Lower leg skin (tissue), 4 donors: Measurements from ENCODE around the gene GFPT1. TPM values are rescaled to one million over a fixed set of nuclear protein-coding genes. Genes with fewer than 3 reads are reported as not detected.

Experiments
- DNase-seq, 2 donors: peaks; one replicate each; pipeline ENCODE4 v3.0.0-alpha.2; 2019; ENCODE audit warnings: low spot score in 2 of 2
- H3K4me3 ChIP-seq: fragments of 200-600 bp; sonication (generic); 2 replicates; pipeline ENCODE4 v1.5.1; 2017; ENCODE audit warnings: mild to moderate bottlenecking, low read depth; ENCODE audit not compliant: poor library complexity, severe bottlenecking
- POLR2A ChIP-seq, 2 donors: fragments of 450-650 bp; IDR thresholded peaks; one replicate each; pipeline ENCODE4 v1.6.1; 2016 to 2017; ENCODE audit warnings: antibody characterized with exemption in 2 of 2, mild to moderate bottlenecking in 1 of 2, moderate library complexity in 1 of 2
- WGBS, 2 donors: methylation state at CpG; one replicate each; pipeline ENCODE4 v1.1.5; 2018; 5-methylcytosine and 5-hydroxymethylcytosine counted together
- intact Hi-C: fragments of 100-400 bp; cut with DNase I; formaldehyde crosslinking; loops from one replicate; pipeline ENCODE4 v1.15.0; 2023; ENCODE audit warnings: low total_unique reads
- total RNA-seq, 4 donors: library from RNA; depleted of rRNA; stranded (reverse); fragments of >200 nt; gene quantifications; one replicate each; pipeline ENCODE4 v1.1.0, GENCODE V29; 2016
- TF ChIP-seq, protein P1 (sequence below), 3 donors: fragments of 450-650 bp; IDR thresholded peaks; one replicate each; pipeline ENCODE4 v1.5.1; 2016; ENCODE audit warnings: antibody characterized with exemption in 3 of 3, mild to moderate bottlenecking in 3 of 3, moderate library complexity in 2 of 3

Gene GFPT1
- 10 to 100 TPM in 3 of 4 donors, 1 to 10 TPM in 1; 9.5 to 12.4 (median 11.2) TPM for total RNA-seq

DNA sequence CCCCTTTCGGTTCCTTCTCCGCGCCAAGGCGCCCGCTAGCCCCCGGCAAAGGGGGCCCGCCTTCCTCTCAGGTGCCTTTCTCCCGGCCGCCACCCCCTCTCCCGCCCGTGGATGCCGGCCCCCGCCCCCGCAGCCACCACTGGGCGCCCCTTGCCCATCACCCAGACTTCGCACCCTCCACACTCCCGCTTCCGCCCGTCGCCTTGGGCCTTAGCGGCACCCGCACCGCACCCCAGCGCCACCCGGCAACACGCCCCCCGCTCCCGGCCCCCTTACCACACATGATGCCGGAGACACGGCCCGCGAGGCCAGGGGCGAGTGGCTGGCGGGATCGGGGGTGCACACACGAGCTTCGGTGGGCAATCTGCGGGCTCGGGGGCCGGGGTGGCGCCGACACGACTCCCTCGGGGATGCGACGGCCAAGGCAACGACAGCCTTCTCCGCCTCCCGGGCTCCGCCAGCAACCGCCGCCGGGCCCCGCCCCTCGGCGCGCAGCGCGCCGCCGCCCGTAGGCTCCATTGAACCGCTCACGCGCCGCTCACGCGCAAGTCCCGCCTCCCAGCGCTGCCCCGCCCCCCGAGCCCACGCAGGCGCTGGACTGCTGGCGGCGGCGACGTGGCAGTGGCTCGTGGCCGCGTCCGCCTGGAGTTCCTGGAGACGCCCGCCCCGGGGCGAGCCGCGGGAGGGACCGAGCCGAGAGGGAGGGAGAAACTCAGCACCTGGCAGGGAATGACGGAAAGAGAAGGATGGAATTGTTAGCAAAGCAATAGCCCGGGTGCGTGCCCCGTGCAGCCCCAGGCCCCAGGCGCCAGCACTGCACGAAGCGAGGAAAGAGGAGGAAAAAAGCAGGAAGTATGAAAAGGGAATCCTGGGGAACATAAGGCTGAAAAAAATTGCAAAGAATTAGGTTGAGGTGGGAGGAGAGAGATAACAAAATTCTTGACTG is at the start of gene GFPT1:
Gene GFPT1, minus strand, starts transcription at position 439 of the 946 bp plus-strand sequence. Its CDS starts 156 bp downstream, at position 283.
- 1% methylated on average over 42 to 49 of the region's 97 CpGs for WGBS, 2 donors
- peak within 1 kb of the TSS; percentile 98 for H3K4me3 ChIP-seq
- TF ChIP-seq, protein P1, sequence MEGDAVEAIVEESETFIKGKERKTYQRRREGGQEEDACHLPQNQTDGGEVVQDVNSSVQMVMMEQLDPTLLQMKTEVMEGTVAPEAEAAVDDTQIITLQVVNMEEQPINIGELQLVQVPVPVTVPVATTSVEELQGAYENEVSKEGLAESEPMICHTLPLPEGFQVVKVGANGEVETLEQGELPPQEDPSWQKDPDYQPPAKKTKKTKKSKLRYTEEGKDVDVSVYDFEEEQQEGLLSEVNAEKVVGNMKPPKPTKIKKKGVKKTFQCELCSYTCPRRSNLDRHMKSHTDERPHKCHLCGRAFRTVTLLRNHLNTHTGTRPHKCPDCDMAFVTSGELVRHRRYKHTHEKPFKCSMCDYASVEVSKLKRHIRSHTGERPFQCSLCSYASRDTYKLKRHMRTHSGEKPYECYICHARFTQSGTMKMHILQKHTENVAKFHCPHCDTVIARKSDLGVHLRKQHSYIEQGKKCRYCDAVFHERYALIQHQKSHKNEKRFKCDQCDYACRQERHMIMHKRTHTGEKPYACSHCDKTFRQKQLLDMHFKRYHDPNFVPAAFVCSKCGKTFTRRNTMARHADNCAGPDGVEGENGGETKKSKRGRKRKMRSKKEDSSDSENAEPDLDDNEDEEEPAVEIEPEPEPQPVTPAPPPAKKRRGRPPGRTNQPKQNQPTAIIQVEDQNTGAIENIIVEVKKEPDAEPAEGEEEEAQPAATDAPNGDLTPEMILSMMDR (IDR thresholded peaks at IDR 0.05) = no peak
- peak in 1 of 2 donors; percentile 11 for TF ChIP-seq POLR2A (IDR thresholded peaks at IDR 0.05)
- DNase-seq = peak; percentile 91 to 98
- intact Hi-C loops = no loop called here

DNA sequence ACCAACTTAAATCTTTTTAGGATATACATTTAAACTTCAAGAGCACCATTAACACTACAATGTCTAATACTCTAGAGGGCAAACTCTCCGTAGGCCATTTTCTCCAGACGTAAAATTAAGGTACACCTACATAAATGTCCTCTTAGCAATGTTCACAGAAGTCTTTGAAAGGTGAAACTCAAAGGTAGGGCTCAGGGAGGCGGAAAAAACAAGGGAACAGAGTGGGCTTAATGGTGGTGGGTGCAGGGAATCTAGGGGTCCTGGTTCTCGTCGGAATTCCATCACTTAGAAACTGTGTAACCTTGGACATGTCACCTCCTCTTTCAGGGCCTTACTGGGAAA is 49.5 kb upstream of the GFPT1 start:
- H3K4me3 ChIP-seq = peak overlapping the region; percentile 62
- no peak for DNase-seq
- intact Hi-C loops = no loop called here
- 4 to 5% methylated on average over 5 of the region's 5 CpGs for WGBS, 2 donors
- no peak for TF ChIP-seq POLR2A (IDR thresholded peaks at IDR 0.05)
- TF ChIP-seq, protein P1 (IDR thresholded peaks at IDR 0.05) = no peak

DNA sequence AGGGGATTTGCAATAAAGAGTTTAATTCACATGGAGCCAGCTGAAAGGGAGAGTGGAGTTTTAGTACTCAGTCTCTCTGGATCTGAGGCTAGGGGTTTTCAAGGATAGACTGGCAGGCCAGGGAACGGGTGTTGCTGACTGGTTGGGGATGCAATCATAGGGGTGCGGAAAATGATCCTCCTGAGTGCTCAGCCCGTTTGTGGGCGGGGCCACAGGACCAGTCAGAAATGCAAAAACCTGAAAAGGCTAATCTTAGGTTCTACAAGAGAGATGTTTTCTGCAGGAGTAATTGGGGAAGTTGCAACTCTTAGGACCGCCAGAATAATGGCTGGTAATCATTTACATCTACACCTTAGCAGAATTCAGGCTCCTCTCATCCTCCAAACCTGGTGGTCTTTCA is 47.7 kb upstream of the GFPT1 start:
- 76 to 78% methylated on average over 5 of the region's 5 CpGs for WGBS, 2 donors
- TF ChIP-seq, protein P1 (IDR thresholded peaks at IDR 0.05) = no peak
- TF ChIP-seq POLR2A (IDR thresholded peaks at IDR 0.05) = no peak
- DNase-seq = peak in 1 of 2 donors; percentile 56
- H3K4me3 ChIP-seq = no peak overlapping the region
- intact Hi-C loops = no loop called here

DNA sequence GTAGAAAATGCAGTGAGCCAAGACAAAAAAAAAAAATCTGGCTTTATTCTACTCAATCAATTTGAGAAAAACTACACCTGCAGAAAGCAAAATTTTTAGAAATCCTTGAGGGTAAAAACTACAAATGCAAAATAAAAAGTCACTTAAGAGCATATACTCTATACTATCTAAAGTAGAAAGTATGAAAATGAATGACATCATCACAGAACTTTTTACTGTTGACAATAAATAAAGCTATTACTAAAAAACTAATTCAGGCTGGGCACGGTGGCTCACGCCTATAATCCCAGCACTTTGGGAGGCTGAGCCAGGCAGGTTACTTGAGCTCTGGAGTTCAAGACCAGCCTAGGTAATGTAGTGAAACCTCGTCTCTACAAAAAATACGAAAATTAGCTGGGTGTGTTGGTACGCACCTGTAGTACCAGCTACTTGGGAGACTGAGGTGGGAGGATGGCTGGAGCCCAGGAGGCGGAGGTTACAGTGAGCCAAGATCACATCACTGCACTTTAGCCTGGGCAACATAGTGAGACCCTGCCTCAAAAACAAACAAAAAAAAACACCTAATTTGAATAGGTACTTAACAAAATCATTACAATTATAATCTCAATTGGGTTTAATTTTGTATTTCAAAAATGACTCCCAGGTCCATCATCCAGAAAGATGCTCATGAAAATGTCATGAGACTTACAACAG is 42.6 kb upstream of the GFPT1 start:
- peak in 1 of 2 donors; percentile 42 for DNase-seq
- intact Hi-C loops = no loop called here
- TF ChIP-seq POLR2A (IDR thresholded peaks at IDR 0.05) = no peak
- TF ChIP-seq, protein P1 (IDR thresholded peaks at IDR 0.05) = no peak
- no peak overlapping the region for H3K4me3 ChIP-seq
- WGBS, 2 donors = 89 to 93% methylated on average over 6 of the region's 6 CpGs

DNA sequence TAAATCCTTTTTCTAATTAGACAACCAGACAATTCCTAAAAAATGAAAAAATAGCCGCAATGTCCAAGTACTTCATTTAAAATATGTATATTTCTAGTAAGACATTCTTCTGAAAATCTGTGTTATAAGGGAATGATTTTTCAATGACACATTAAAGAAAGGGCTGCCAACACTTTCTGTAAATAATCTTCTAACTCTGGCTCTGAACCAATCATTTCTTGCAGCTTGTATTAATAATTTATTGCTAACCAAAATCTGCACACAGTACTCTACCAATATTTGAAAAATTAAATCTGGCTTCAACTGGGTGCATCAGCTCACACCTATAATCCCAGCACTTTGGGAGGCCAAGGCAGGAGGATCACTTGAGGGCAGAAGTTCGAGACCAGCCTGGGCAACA is 42.0 kb upstream of the GFPT1 start:
- 77 to 80% methylated on average over 2 of the region's 2 CpGs for WGBS, 2 donors
- no peak overlapping the region for H3K4me3 ChIP-seq
- no peak for DNase-seq
- intact Hi-C loops = no loop called here
- TF ChIP-seq, protein P1 (IDR thresholded peaks at IDR 0.05) = no peak
- TF ChIP-seq POLR2A (IDR thresholded peaks at IDR 0.05) = no peak
